Fibroblast of mammary gland (primary cell): ENCODE results near the gene KMT5B.
A peak's percentile ranks its signal among the peaks of the same experiment; 100 is the strongest.

ENCODE experiments used
- DNase-seq: peaks from one replicate; pipeline ENCODE4 v3.0.0-alpha.2; 2010; ENCODE audit warnings: low read depth
- H3K4me3 ChIP-seq: 2 replicates; pipeline ENCODE4 v1.5.1; 2011; ENCODE audit warnings: low read depth, mild to moderate bottlenecking, low read length, moderate library complexity; ENCODE audit not compliant: control insufficient read depth
- CTCF ChIP-seq: conservative IDR thresholded peaks from 2 replicates; pipeline ENCODE4 v1.5.1; 2011; ENCODE audit warnings: low read depth, low read length, inconsistent platforms; ENCODE audit not compliant: control insufficient read depth, insufficient read depth

KMT5B gene

GRCh38 chr11:68160100-68160695 is 52.9 kb downstream of the KMT5B start:
- H3K4me3 ChIP-seq = no peak overlapping the region
- no peak for DNase-seq
- no peak for TF ChIP-seq CTCF

DNA sequence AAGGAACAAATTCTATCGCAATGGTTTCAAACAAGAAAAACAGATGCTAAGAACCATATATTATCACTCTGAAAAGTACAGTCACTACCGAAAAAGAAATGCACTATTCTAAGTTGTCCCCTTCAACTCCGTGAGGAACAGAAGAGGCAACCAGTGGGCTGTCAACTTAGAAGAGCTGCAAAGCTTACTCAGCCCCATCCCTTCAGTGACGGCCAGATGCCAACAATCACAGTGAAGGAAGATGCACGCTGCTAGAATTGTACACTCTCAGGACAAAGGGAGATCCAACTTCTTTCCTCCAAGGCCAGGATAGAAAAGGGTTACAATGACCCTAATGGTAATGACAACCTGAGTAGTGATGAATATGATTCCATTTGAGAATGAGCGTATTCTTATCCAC is 53.4 kb downstream of the KMT5B start:
- DNase-seq = no peak
- no peak overlapping the region for H3K4me3 ChIP-seq
- TF ChIP-seq CTCF = no peak

GRCh38 chr11:68159161-68159560 is 53.9 kb downstream of the KMT5B start:
- DNase-seq = no peak
- no peak overlapping the region for H3K4me3 ChIP-seq
- no peak for TF ChIP-seq CTCF

GRCh38 chr11:68158580-68158979 is 54.5 kb downstream of the KMT5B start:
- DNase-seq = no peak
- TF ChIP-seq CTCF = no peak
- no peak overlapping the region for H3K4me3 ChIP-seq

DNA sequence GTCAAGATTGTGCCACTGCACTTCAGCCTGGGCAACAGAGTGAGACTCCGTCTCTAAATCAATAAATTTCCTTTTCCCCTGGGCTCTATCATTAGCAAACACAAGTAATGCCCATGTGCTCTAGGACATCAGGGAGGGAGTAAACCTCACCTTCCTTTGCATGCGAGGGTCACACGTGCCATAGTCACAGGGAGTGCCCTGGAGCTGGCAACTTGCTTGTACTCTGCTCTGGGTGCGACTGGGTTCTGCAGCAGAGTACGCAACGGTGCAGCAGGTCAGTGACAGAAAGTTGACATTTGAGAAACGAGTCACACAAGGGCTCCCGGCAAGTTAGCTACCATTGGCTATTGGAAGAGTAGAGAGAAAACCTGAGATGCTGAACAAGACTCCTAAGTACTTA is 59.4 kb downstream of the KMT5B start:
- H3K4me3 ChIP-seq = no peak overlapping the region
- no peak for TF ChIP-seq CTCF
- DNase-seq = no peak

DNA sequence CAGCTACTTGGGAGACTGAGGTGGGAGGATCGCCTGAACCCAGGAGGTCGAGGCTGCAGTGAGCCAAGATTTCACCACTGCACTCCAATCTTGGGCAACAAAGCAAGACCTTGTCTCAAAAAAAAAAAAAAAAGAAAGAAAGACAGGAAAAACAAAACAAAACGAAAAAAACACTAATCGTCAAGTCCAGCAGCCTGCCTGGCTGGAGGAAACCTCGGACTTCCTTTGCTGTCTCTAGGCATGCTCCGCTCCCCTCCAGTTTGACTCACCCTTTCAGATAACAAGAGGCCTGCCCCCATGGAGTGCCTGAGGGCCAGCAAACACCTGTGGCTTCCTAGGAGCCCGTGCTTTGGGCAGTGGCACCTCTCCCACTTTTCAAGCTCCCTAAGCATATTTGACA is 63.1 kb downstream of the KMT5B start:
- TF ChIP-seq CTCF = no peak
- no peak overlapping the region for H3K4me3 ChIP-seq
- DNase-seq = peak; percentile 21

DNA sequence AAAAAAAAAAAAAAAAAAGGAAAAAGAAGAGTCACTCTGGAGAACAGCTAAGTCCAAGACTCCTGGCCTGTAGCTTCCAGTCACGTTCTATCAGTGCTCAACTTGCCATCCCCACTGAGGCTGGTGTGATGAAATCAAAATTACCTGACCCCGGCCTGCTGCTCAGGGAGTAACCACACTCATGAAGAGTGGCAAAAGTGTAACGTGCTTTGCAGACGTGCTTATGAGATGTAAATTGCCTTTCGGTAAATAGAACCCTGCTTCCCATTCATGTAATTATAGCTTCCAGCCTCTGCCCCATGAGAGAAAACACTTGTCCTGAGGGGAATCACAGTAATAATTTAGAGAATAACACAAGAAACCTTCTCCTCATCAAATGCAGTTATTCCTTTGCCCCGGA is 63.7 kb downstream of the KMT5B start:
- DNase-seq = no peak
- TF ChIP-seq CTCF = no peak
- no peak overlapping the region for H3K4me3 ChIP-seq
